ENCODE results near the gene PFKFB4. TPM values are rescaled to one million over a fixed set of nuclear protein-coding genes. Genes with fewer than 3 reads are reported as not detected.

Gene PFKFB4
- total RNA-seq, 4 donors from 2014 or later = 2.3 to 4.9 (median 3.2) TPM

- no peak for TF ChIP-seq POLR2A (IDR thresholded peaks at IDR 0.05)
- no peak for TF ChIP-seq CTCF (IDR thresholded peaks at IDR 0.05)
- DNase-seq = peak; percentile 51 to 55
- H3K4me1 ChIP-seq = peaks cover 16 to 48% of the 10 kb centered on the region in 2 donors
- H3K9me3 ChIP-seq = no peaks in the 10 kb centered on the region
- H3K27me3 ChIP-seq = no peaks in the 10 kb centered on the region
- peak overlapping the region; percentile 93 to 95 (median 94) for H3K27ac ChIP-seq
- 20 to 32% methylated on average over 4 to 14 of the region's 26 CpGs for WGBS, 2 donors
- H3K36me3 ChIP-seq = no peaks in the 10 kb centered on the region
- H3K4me3 ChIP-seq (replicated peaks in 1 of 3) = peak overlapping the region; percentile 54 to 75 (median 54)
- intact Hi-C loops (cut with DNase I) = loop anchor here (5.0 kb wide), 1 partner anchor 36 kb away; a partner anchor contains a TSS
These were observed 53.1 kb downstream of the PFKFB4 start for GRCh38 chr3:48503401-48504050.

GRCh38 chr3:48502728-48503168 lies 53.9 kb downstream of the PFKFB4 start:
- no peak for TF ChIP-seq CTCF (IDR thresholded peaks at IDR 0.05)
- TF ChIP-seq POLR2A (IDR thresholded peaks at IDR 0.05) = no peak
- DNase-seq = peak; percentile 79 to 82

DNA sequence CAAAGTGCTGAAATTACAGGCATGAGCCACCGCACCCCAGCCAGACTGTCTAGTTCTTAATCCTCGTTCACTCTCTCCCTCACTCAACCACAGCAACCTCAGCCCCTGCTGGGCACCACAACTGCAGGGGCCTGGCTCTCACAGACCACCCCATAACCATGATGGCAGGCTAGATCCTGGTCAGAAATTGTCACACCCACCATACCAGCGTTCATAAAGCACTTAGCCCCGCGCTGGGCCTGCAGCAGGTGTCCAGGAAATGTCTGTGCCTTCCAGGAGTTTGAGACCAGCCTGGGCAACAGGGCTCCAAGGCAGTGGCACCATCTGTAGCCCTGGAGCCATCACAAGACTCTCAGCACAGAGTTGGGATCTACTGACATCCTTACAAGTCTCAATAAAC lies 54.5 kb downstream of the PFKFB4 start:
- DNase-seq = no peak
- no peaks in the 10 kb centered on the region for H3K9me3 ChIP-seq
- H3K27ac ChIP-seq = peak overlapping the region in 1 of 3 donors; percentile 95
- H3K4me3 ChIP-seq (replicated peaks in 1 of 3) = no peak overlapping the region
- peaks cover 0 to 7% of the 10 kb centered on the region in 2 donors for H3K36me3 ChIP-seq
- H3K4me1 ChIP-seq = peaks cover 16 to 40% of the 10 kb centered on the region in 2 donors
- no peak for TF ChIP-seq CTCF (IDR thresholded peaks at IDR 0.05)
- TF ChIP-seq POLR2A (IDR thresholded peaks at IDR 0.05) = no peak
- no peaks in the 10 kb centered on the region for H3K27me3 ChIP-seq
- intact Hi-C loops (cut with DNase I) = loop anchor here (5.0 kb wide), 1 partner anchor 35 kb away; a partner anchor contains a TSS
- 86 to 90% methylated on average over 5 of the region's 5 CpGs for WGBS, 2 donors

More at GRCh38 chr3:48502728-48503168, 53.9 kb downstream of the PFKFB4 start:
- Histone ChIP-seq H3K4me1 (peaks cover 16 to 46% of the 10 kb centered on the region in 2 donors), H3K27ac (peak overlapping the region in 2 of 3 donors; percentile 94 to 95), H3K36me3 (peaks cover 0 to 5% of the 10 kb centered on the region in 2 donors), H3K27me3 (no peaks in the 10 kb centered on the region), H3K4me3 (replicated peaks in 1 of 3) (peak overlapping the region in 1 of 3 donors; percentile 54), H3K9me3 (no peaks in the 10 kb centered on the region)
- 69 to 71% methylated on average over 4 to 5 of the region's 6 CpGs for WGBS, 2 donors
- intact Hi-C loops (cut with DNase I) = loop anchor here (5.0 kb wide), 1 partner anchor 35 kb away; a partner anchor contains a TSS

DNA sequence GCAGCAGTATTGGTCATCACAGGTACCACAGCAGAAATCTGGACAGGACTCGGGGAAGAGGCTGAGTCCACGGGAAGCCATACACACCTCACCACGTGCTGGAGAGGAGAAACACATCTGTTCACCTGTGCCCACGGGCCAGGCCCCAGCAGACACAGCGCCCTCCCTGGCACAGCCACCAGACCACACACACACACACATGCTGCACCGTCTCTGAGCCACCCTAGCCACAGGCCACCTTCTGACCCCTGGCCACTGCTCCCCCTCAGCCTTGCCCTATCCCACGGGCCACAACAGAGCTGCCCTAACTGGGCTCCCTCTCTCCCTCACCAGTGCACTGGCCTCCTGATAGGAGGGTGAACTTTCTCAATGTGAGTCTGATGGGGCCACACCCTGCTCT lies 55.4 kb downstream of the PFKFB4 start:
- Histone ChIP-seq H3K4me1 (peaks cover 16 to 38% of the 10 kb centered on the region in 2 donors), H3K27ac (no peak overlapping the region), H3K9me3 (no peaks in the 10 kb centered on the region), H3K36me3 (peaks cover 2 to 7% of the 10 kb centered on the region in 2 donors), H3K4me3 (replicated peaks in 1 of 3) (no peak overlapping the region), H3K27me3 (no peaks in the 10 kb centered on the region)
- 90 to 93% methylated on average over 7 of the region's 7 CpGs for WGBS, 2 donors
- DNase-seq = no peak
- intact Hi-C loops (cut with DNase I) = loop anchor here (5.0 kb wide), 1 partner anchor 34 kb away; a partner anchor contains a TSS
- no peak for TF ChIP-seq CTCF (IDR thresholded peaks at IDR 0.05)
- no peak for TF ChIP-seq POLR2A (IDR thresholded peaks at IDR 0.05)

DNA sequence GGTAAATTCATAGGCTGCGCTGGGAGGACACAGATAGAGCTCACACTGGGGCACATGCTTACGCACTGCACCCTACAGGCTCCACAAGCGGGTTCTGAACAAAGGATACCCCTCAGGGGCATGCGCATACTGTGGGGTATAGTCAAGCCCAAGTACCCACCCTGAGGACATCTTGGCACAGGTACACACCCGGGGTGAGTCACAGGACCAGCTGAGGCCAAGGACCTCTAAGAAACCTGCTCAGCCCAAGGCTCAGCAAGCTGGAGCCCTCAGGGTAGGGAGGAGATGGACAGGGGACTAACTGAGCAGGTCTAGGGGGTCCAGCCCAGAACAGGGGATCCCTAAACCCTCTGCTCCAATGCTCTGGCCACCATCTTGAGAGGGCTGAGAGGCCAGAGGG lies 55.9 kb downstream of the PFKFB4 start:
- H3K9me3 ChIP-seq = no peaks in the 10 kb centered on the region
- no peak overlapping the region for H3K4me3 ChIP-seq (replicated peaks in 1 of 3)
- intact Hi-C loops (cut with DNase I) = loop anchor here (5.0 kb wide), 1 partner anchor 33 kb away; a partner anchor contains a TSS
- H3K4me1 ChIP-seq = peaks cover 16 to 38% of the 10 kb centered on the region in 2 donors
- TF ChIP-seq CTCF (IDR thresholded peaks at IDR 0.05) (no peak), POLR2A (IDR thresholded peaks at IDR 0.05) (no peak)
- no peak overlapping the region for H3K27ac ChIP-seq
- no peak for DNase-seq
- H3K36me3 ChIP-seq = peaks cover 7 to 8% of the 10 kb centered on the region in 2 donors
- no peaks in the 10 kb centered on the region for H3K27me3 ChIP-seq
- WGBS, 2 donors = 100% methylated on average over 1 to 3 of the region's 5 CpGs
